Measurements from ENCODE around the gene MCMBP.

DNA sequence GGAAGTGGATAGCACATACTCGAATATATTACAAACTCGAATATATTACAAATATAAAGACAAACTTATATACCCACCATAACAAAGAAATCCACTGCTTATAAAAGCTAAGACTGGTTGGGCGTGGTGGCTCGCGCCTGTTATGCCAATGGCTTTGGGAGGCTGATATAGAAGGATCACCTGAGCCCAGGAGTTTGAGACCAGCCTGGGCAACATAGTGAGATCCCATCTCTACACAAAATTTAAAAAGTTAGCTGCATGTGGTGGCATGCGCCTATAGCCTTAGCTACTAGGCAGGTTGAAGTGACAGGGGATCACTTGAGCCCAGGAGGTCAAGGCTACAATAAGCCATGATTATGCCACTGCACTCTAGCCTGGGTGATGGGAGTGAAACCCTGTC lies 20.4 kb downstream of the MCMBP start:
- TF ChIP-seq EZH2 (IDR thresholded peaks at IDR 0.05; ENCODE audit: borderline replicate concordance, low read length): no peak
- no peak for TF ChIP-seq CTCF (IDR thresholded peaks at IDR 0.05; ENCODE audit: low read length)

Measured in OCI-LY1 (cell line).